ENCODE data around the gene APOH. TPM values are rescaled to one million over a fixed set of nuclear protein-coding genes. Genes with fewer than 3 reads are reported as not detected.

Gene APOH
- total RNA-seq, 3 donors from 2014 or later: not detected

- DNase-seq (ENCODE audit: low spot score in 2 of 2): no peak
- Histone ChIP-seq H3K27ac (no peak overlapping the region), H3K36me3 (no peaks in the 10 kb centered on the region), H3K4me1 (no peaks in the 10 kb centered on the region), H3K27me3 (peaks cover 0 to 3% of the 10 kb centered on the region in 2 donors), H3K4me3 (no peak overlapping the region), H3K9me3 (no peaks in the 10 kb centered on the region)
- TF ChIP-seq CTCF (IDR thresholded peaks at IDR 0.05) (no peak), POLR2AphosphoS5 (IDR thresholded peaks at IDR 0.05) (no peak)
- intact Hi-C loops (cut with DNase I; ENCODE audit: low total_unique reads): loop anchor here (10.0 kb wide), 1 partner anchor 585 kb away; no protein-coding TSS in a partner anchor
Measured at GRCh38 chr17:66220079-66220835, 9.0 kb downstream of the APOH start.

- Histone ChIP-seq H3K4me3 (no peak overlapping the region), H3K36me3 (no peaks in the 10 kb centered on the region), H3K4me1 (no peaks in the 10 kb centered on the region), H3K27ac (no peak overlapping the region), H3K27me3 (peaks cover 0 to 3% of the 10 kb centered on the region in 2 donors), H3K9me3 (no peaks in the 10 kb centered on the region)
- intact Hi-C loops (cut with DNase I; ENCODE audit: low total_unique reads): no loop called here
- no peak for TF ChIP-seq POLR2A (IDR thresholded peaks at IDR 0.05)
- TF ChIP-seq POLR2AphosphoS5 (IDR thresholded peaks at IDR 0.05): no peak
- no peak for TF ChIP-seq CTCF (IDR thresholded peaks at IDR 0.05)
- no peak for DNase-seq (ENCODE audit: low spot score in 2 of 2)
Measured at GRCh38 chr17:66215529-66215911, 13.7 kb downstream of the APOH start.

GRCh38 chr17:66214884-66215528 lies 14.2 kb downstream of the APOH start:
- Histone ChIP-seq H3K4me1 (no peaks in the 10 kb centered on the region), H3K27ac (no peak overlapping the region), H3K4me3 (no peak overlapping the region), H3K9me3 (no peaks in the 10 kb centered on the region), H3K27me3 (no peaks in the 10 kb centered on the region), H3K36me3 (no peaks in the 10 kb centered on the region)
- DNase-seq (ENCODE audit: low spot score in 2 of 2): no peak
- TF ChIP-seq POLR2AphosphoS5 (IDR thresholded peaks at IDR 0.05) (no peak), POLR2A (IDR thresholded peaks at IDR 0.05) (no peak), CTCF (IDR thresholded peaks at IDR 0.05) (no peak)
- intact Hi-C loops (cut with DNase I; ENCODE audit: low total_unique reads): no loop called here

- Histone ChIP-seq H3K9me3 (no peaks in the 10 kb centered on the region), H3K4me1 (no peaks in the 10 kb centered on the region), H3K27me3 (no peaks in the 10 kb centered on the region), H3K4me3 (no peak overlapping the region), H3K27ac (no peak overlapping the region), H3K36me3 (no peaks in the 10 kb centered on the region)
- DNase-seq (ENCODE audit: low spot score in 2 of 2): no peak
- intact Hi-C loops (cut with DNase I; ENCODE audit: low total_unique reads): no loop called here
- TF ChIP-seq POLR2A (IDR thresholded peaks at IDR 0.05): no peak
- TF ChIP-seq CTCF (IDR thresholded peaks at IDR 0.05): no peak
Measured at GRCh38 chr17:66211047-66211810, 18.0 kb downstream of the APOH start.

- Histone ChIP-seq H3K4me3 (no peak overlapping the region), H3K27me3 (no peaks in the 10 kb centered on the region), H3K4me1 (no peaks in the 10 kb centered on the region), H3K27ac (no peak overlapping the region), H3K9me3 (no peaks in the 10 kb centered on the region), H3K36me3 (no peaks in the 10 kb centered on the region)
- DNase-seq (ENCODE audit: low spot score in 2 of 2): no peak
- TF ChIP-seq POLR2A (IDR thresholded peaks at IDR 0.05): no peak
- no peak for TF ChIP-seq CTCF (IDR thresholded peaks at IDR 0.05)
- TF ChIP-seq POLR2AphosphoS5 (IDR thresholded peaks at IDR 0.05): no peak
- intact Hi-C loops (cut with DNase I; ENCODE audit: low total_unique reads): no loop called here
Measured at GRCh38 chr17:66210208-66210574, 19.0 kb downstream of the APOH start.
